ENCODE data around the gene ATP10B.

DNA sequence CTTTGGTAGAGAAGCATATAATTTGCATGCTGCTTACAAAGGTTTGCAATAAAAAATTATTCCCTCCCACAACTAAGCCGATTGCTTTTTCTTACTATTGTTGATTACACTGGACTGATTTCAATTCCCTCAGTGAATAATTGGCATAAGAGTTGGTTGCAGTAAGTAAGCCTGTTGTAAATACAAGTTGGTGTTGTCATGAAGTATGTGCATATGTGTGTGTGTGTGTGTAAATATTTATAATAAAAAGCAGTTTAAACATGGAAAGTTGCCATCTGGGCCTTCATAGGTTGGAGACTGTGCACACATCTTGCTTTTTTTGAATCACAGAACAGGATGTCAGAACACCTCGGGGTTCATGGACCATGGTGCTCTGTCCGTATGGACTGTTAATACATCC, 131.2 kb downstream of the ATP10B start:
- TF ChIP-seq CTCF (IDR thresholded peaks at IDR 0.05): no peak
- no peak for TF ChIP-seq POLR2A (IDR thresholded peaks at IDR 0.05)
